ENCODE data around the gene FNIP2.

Gene FNIP2

GRCh38 chr4:158845311-158846041 is 76.7 kb downstream of the FNIP2 start:
- DNase-seq = no peak

- no peak for DNase-seq
Observed at GRCh38 chr4:158847535-158847934, 78.7 kb downstream of the FNIP2 start.

GRCh38 chr4:158849681-158850080 is 80.9 kb downstream of the FNIP2 start:
- no peak for DNase-seq

- no peak for DNase-seq
Observed at GRCh38 chr4:158850371-158850770, 81.5 kb downstream of the FNIP2 start.

- DNase-seq = peak; percentile 21
Observed at GRCh38 chr4:158850800-158851644, 82.2 kb downstream of the FNIP2 start.

GRCh38 chr4:158854236-158854635 is 85.4 kb downstream of the FNIP2 start:
- DNase-seq = no peak

GRCh38 chr4:158856852-158857251 is 88.0 kb downstream of the FNIP2 start:
- DNase-seq = peak; percentile 54

GRCh38 chr4:158857951-158858350 is 89.1 kb downstream of the FNIP2 start:
- no peak for DNase-seq

- DNase-seq = no peak
Observed at GRCh38 chr4:158858410-158859199, 89.8 kb downstream of the FNIP2 start.

- DNase-seq = no peak
Observed at GRCh38 chr4:158859661-158860060, 90.8 kb downstream of the FNIP2 start.

GRCh38 chr4:158860856-158861255 is 92.0 kb downstream of the FNIP2 start:
- DNase-seq = no peak

GRCh38 chr4:158861281-158861680 is 92.5 kb downstream of the FNIP2 start:
- no peak for DNase-seq

GRCh38 chr4:158861766-158862165 is 92.9 kb downstream of the FNIP2 start:
- DNase-seq = no peak

- no peak for DNase-seq
Observed at GRCh38 chr4:158863296-158863695, 94.5 kb downstream of the FNIP2 start.

- DNase-seq = no peak
Observed at GRCh38 chr4:158865520-158866177, 96.8 kb downstream of the FNIP2 start.

GRCh38 chr4:158869001-158869400 is 100.2 kb downstream of the FNIP2 start:
- DNase-seq = no peak

- DNase-seq = no peak
Observed at GRCh38 chr4:158869761-158870160, 100.9 kb downstream of the FNIP2 start.

GRCh38 chr4:158870282-158870625 is 101.4 kb downstream of the FNIP2 start:
- DNase-seq = no peak

- no peak for DNase-seq
Observed at GRCh38 chr4:158870626-158871334, 102.0 kb downstream of the FNIP2 start.

GRCh38 chr4:158871335-158871724 is 102.5 kb downstream of the FNIP2 start:
- no peak for DNase-seq

- DNase-seq = peak; percentile 16
Observed at GRCh38 chr4:158873795-158874401, 105.1 kb downstream of the FNIP2 start.

GRCh38 chr4:158875026-158875425 is 106.2 kb downstream of the FNIP2 start:
- DNase-seq = no peak

All from kidney glomerular epithelial cell (primary cell).